ENCODE data around the gene XCL2.

DNA sequence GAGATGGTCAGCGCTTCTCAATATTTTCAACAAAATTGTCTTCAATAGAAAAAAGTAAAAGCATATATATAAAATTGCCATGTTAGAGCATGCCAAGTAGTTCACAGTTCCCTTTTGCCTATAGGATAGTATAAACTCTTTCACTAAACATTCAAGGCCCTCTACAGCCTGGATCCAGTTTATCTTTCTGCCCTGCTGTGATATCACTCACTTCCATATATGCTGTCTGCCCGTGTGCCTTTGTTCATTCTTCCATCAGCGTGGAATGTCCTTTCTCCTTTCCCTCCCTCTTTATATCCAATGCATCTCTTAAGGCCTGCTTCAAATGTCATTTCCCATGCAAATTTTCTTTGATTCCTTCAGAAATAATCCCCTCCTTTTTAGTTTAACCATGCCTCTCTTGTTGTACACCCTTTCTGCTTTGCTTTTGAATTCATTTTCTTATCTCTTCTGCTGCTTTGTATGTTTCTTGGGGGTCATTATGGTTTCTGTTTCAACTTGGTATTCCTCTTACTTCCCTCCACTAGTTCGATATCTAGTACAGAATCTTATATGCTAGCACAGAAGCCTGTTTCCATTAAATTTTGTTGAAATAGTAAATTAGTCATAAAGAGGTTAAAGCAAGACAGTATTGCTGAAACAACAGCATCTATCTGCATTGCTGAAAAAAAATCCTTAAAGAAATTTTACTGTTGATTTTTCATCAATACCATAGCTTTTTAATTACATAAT lies 44.7 kb downstream of the XCL2 start:
- TF ChIP-seq, protein P1, sequence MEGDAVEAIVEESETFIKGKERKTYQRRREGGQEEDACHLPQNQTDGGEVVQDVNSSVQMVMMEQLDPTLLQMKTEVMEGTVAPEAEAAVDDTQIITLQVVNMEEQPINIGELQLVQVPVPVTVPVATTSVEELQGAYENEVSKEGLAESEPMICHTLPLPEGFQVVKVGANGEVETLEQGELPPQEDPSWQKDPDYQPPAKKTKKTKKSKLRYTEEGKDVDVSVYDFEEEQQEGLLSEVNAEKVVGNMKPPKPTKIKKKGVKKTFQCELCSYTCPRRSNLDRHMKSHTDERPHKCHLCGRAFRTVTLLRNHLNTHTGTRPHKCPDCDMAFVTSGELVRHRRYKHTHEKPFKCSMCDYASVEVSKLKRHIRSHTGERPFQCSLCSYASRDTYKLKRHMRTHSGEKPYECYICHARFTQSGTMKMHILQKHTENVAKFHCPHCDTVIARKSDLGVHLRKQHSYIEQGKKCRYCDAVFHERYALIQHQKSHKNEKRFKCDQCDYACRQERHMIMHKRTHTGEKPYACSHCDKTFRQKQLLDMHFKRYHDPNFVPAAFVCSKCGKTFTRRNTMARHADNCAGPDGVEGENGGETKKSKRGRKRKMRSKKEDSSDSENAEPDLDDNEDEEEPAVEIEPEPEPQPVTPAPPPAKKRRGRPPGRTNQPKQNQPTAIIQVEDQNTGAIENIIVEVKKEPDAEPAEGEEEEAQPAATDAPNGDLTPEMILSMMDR (IDR thresholded peaks at IDR 0.05) = no peak
- TF ChIP-seq POLR2A (IDR thresholded peaks at IDR 0.05) = no peak
